NB4 (cell line): ENCODE data around the gene BACH2.

ENCODE experiments used
- DNase-seq: peaks from one replicate; pipeline ENCODE4 v3.0.0; 2010; ENCODE audit warnings: low read depth
- H3K4me3 ChIP-seq: one replicate; pipeline ENCODE4 v1.5.1; 2011; ENCODE audit warnings: mild to moderate bottlenecking, low read depth, low read length, moderate library complexity
- CTCF ChIP-seq: IDR thresholded peaks from one replicate; pipeline ENCODE4 v1.5.1; 2012; ENCODE audit warnings: low read depth, low read length
- MAX ChIP-seq: IDR thresholded peaks from 2 replicates; pipeline ENCODE4 v1.6.1; 2011; ENCODE audit warnings: low read depth, low read length
- MYC ChIP-seq: IDR thresholded peaks from 2 replicates; pipeline ENCODE4 v1.6.1; 2011; ENCODE audit warnings: low read depth, low read length
- POLR2A ChIP-seq: IDR thresholded peaks from 2 replicates; pipeline ENCODE4 v1.6.1; 2011; ENCODE audit warnings: mild to moderate bottlenecking; ENCODE audit not compliant: insufficient read length; ENCODE audit errors: extremely low read depth

Gene BACH2

GRCh38 chr6:89888871-89889270 lies 407.8 kb downstream of the BACH2 start:
- DNase-seq = peak; percentile 11
- TF ChIP-seq CTCF = no peak
- TF ChIP-seq MYC = no peak
- no peak for TF ChIP-seq MAX
- TF ChIP-seq POLR2A = no peak
- H3K4me3 ChIP-seq = no peak overlapping the region

GRCh38 chr6:89888138-89888514 lies 408.5 kb downstream of the BACH2 start:
- DNase-seq = no peak
- no peak overlapping the region for H3K4me3 ChIP-seq
- TF ChIP-seq MYC (no peak), POLR2A (no peak), CTCF (no peak), MAX (no peak)

- TF ChIP-seq CTCF = no peak
- TF ChIP-seq POLR2A = no peak
- no peak for TF ChIP-seq MAX
- TF ChIP-seq MYC = no peak
- no peak for DNase-seq
- H3K4me3 ChIP-seq = no peak overlapping the region
These were observed 409.0 kb downstream of the BACH2 start for GRCh38 chr6:89887452-89888137.

GRCh38 chr6:89886378-89887120 lies 410.1 kb downstream of the BACH2 start:
- no peak for DNase-seq
- no peak overlapping the region for H3K4me3 ChIP-seq
- TF ChIP-seq MAX (no peak), CTCF (no peak), MYC (no peak), POLR2A (no peak)
